Measurements from ENCODE around the gene COMMD10.

Gene COMMD10

DNA sequence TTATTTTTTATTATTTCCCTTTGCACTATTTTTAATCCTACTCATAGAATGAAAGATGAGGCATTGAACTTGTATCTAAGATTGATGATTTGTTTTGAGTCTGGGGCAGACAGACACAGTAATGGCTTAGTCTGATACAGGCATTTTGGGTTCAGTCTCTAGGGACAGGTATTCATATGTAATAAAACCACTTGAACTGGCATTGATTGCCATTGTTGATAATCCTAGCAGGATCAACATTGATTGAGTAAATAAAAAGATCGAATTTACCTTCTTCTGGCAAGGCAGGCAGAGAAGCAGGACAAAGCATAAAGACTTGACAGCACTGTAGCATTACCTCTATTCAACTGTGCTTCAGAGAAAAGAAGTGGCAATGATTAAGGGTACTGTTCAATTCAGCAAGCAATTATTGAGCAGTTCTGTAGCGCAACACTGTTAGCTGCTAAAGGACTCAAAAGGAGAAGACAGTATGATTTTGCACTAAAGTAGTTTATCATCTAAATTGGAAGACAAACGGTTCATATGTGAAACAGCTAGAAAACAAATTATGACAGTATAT is 144.4 kb downstream of the COMMD10 start:
- no peak for DNase-seq

DNA sequence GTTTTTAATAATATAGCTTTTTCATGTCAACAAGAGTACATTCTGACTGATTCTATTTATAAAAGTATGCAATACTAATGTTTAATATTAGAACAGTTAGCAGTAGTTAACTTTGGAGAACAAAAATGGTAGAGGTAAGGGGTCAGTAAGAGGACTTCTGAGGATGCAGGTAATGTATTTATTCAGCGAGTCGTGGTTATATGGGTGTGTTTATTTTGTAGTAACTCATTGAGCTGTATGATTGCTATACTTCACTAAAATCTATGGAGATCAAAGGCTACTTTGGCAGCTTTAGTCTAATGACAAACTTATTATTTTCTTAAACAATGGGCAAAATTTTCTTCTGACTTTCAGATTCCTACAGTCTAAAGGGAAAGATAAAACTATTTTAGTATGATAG is 146.5 kb downstream of the COMMD10 start:
- DNase-seq, result no peak

DNA sequence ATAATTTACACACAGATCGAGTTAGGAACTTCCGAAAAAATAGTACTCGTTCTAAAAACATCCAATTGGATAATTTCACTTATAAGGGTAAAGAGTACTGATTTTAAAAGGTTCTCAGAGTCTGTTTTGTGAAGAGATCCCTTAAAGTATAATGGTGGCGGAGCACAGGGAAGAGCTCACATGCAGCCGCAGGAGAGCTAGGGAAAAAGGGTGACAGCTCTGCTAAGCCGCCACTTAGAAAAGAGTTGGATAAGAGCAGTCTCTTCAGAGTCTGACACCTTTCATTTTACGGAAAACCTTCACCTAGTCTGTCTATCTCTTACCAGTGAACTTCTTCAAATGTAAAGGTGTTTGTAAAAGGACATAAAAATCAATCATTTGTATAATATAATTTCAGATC is 149.9 kb downstream of the COMMD10 start:
- no peak for DNase-seq

DNA sequence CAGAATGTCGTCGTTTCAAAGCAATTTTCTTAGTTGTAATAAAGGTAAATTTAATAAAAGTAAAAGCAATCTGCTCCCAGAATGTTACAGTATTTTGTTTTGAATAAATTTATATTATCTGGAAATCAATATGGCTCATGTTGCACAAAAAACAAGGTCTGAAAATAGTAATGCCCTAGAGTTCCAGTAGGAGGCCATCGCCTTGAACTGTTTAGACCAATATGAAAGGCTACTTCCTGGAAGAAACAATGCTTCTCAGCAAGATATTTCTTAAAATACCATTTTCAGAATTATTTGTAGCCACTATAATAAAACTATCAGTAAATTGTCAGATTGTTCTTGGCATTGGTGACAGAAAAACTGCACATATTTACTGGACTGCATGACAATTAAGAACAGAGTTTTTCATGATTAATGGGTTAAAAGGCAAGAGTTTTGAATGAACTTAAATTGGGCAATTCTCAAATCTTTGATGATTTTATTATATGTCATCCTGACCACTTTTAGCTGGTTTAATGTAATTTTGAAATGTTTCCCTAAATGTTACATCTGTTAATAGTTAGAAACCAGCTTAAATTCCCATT is 153.2 kb downstream of the COMMD10 start:
- DNase-seq, result no peak

DNA sequence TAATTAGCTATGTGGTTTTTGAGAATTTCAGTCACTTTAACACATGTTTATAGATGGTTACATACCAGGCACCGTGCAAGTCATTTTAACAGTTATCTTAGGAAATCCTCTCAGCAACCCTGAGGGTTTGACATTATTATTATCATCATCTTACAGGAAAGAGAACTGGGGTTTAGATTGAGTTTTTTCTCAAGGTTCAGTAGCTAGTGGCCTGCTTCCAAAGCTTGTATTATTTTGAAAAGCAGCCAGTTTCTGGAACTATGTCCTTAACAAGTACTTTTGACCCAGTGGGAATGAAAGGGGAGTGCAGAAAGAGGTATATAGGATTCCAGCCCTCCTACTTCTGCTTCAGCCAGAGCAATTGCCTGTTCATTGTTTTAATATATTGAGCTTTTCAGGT is 157.5 kb downstream of the COMMD10 start:
- DNase-seq, result no peak

DNA sequence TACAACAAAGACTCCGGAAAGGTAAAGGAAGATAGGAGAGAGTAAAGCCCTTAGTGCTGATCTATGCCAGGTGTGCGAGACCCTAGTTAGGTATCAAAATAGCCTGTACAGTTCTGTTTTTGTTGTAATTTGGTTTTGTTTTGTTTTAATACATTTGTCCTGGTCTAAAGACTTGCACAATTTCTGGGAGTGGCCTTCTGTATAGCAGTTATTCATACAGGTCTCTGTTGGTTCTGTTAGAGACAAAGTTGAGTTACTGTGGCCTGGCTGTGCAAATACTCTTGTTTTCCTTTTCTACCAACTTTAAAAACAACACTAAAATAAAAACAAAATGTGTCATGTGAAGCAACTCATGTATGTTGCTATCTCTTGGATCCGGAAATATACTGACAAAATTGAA is 163.6 kb downstream of the COMMD10 start:
- DNase-seq, result no peak

DNA sequence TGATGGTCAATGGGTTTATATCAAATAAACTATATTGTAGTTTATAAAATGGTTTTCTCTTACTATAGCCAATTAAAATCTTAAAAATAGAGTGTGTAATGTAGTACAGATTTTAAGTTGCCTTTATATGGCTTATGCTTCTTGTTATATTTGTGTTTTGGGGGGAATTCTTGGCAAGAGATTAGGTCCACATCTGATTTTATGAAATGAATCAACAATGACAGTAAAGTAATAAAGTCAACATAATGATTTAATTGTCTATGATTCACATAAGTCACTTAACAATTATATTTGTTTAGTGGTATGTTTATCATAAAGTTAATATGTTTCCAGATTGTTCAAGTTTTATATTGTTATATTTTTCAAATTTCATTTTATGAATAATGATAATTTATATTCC is 164.8 kb downstream of the COMMD10 start:
- DNase-seq, result no peak

DNA sequence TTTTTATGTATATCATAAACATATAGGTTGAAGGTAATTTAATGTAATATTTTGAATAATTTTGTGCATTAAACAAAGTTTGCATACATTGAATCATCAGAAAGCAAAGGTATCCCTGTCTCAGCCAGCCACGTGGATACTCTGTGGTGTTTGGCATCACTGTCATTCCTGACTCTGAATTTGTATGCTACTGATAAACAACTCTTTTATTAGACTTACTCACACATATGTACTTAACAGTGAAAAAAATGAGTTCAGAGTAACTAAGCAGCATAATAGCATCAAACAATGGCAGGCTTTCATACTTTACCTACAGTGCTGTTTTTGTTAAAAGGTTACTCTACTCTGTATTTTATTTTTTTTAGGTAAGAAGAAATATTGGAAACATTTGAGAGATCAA is 171.9 kb downstream of the COMMD10 start:
- no peak for DNase-seq

DNA sequence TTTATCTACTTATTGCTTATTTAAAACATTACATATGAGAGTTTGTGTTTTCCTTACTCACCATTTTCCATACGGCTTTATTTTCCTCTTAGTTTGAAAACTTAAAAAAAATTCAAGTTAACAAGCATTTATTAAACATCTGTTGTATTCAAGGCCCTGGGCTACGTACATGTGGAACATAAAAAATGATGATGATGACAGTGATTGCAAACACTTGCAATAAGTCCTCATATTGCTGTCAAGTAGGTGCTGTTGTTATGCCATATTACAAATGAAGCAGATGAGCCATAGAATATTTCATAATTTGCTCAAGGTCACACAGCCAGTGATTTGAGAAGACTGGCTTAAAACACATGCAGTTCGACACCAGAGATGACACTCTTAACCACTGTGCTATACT is 180.6 kb downstream of the COMMD10 start:
- DNase-seq, result no peak

DNA sequence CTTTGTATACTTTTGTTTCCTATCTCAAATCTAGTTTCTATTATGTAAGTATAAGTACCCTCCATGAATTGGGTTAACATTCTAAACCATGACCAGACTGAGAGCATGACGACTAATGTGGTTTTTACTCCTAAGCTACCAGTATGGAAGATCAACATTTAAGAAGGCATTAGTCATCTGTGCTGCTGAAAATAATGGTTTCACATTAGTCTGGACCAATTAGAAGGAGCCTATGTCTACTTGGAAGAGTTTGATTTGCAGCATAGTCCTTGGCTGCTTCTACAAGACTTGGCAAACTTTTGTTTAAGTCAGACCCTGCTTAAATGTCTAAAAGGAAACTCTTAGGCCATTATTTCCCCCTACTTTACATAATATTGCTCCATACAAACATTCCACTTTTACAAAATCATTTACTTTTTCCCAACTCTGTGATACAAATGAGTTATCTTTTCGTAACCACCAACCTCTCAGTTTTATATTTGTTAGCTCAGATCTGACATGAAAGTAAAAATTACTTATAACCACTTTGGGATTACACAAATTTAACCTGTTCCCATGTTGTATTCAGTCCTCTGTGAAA is 186.7 kb downstream of the COMMD10 start:
- no peak for DNase-seq

DNA sequence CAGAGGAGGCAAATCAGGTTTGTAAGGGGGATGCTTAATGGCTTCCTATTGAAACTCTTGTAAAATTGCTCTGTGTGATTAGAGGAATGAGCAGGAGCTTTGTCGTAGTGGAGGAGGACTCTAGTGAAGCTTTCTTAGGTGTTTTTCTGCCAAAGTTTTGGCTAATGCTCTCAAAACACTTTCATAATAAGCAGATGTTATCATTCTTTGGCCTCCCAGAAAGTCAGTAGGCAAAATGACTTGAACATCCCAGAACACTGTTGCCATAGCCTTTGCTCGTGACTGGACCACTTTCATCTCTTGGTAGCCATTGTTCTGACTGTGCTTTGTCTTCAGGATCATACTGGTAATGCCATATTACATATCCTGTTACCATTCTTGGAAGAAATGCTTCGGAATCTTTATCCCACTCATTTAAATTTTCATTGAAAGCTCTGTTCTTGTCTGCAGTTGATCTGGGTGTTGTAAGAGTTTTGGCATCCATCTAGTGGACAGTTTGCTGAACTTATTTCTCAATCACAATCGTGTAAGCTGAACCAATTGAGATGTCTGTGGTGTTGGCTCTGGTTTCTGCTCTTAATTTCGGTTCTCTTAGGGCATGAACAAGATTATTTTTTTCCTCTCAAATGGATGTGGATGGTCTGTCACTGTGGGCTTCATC is 187.6 kb downstream of the COMMD10 start:
- no peak for DNase-seq

DNA sequence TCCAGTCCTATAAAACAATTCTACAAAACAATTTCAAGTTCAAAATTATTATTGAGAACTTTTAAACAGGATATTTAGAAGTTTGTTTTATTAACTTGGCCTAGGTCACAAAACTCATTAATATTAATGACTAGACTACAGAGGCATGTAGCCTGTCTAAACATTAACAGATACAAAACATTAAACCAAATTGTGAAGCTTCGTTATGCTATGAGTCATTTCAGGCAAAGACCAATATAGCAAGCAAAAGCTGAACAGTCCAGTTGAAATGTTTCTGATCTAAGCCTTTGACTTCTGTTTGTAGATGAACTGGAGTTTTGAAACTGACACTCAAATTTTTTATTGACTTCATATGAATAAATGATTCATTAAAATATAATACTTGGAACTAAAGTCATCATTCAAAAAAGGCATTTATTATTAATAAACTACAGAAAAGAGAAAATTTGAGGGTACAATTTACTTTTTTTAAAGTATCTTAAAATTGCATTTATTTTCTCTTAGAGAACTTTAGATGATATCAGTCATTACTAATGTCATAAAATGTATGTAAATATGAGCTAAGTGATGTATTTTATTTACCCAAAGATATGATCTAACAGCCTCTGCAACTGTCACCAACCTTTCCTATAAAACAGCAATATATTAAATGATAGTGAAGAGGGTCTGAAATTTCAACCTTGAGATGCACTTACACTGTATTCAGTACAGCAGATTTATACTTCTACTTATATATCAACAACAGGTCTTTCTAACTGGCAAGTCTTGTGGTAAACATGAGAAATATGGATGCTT is 188.8 kb downstream of the COMMD10 start:
- no peak for DNase-seq

DNA sequence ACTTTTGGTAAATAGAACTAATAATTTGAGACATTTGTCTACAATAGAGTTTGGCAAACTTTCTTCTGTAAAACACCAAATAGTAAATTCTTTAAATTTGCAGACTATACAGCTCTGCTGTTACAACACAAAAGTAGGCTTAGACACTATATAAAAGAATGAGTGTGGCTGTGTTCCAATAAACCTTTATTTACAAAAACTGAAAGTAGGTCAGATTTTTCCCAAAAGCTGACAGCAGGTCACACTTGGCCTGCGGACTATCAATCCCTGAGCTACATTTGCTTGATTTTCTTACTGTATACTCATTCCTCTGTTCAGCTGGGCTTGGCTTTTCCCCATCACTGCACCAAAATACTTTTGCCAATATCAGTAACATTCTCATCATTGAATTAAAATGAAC is 189.4 kb downstream of the COMMD10 start:
- DNase-seq, result no peak

DNA sequence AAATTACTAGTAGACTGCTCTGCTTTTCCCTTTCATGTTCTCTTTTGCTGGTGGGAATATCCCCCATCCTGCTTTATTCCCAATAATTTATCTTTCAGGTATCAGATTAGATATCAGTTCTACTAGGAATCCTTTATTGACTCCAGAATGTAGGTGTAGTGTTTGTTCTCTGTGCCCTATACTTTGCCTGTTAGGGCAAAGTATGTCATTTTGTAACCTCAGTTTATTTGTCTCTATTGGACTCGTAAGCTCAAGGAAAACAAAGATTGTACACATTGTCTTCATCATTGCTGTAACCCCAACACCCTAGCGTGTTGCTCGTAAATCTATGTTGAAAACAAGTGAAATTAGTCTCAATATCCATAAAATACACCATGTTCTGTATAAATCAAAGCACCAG is 190.5 kb downstream of the COMMD10 start:
- no peak for DNase-seq

DNA sequence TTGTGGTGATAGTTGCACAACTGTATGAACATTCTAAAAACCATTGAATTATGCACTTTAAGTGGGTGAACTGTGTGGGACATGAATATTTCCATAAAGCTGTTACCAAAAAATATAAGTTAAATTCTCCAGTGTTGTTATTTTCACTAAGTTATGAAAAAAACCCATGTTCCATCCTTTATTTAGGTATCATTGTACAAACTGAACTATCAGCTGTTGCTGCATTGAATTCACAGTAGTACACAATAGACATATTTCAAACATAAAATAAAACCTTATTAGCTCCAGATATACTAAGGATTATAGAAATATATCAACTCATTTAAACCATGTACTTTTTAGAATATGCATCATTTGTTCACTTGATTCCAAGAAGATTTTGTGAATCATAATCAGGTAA is 192.1 kb downstream of the COMMD10 start:
- DNase-seq, result no peak

DNA sequence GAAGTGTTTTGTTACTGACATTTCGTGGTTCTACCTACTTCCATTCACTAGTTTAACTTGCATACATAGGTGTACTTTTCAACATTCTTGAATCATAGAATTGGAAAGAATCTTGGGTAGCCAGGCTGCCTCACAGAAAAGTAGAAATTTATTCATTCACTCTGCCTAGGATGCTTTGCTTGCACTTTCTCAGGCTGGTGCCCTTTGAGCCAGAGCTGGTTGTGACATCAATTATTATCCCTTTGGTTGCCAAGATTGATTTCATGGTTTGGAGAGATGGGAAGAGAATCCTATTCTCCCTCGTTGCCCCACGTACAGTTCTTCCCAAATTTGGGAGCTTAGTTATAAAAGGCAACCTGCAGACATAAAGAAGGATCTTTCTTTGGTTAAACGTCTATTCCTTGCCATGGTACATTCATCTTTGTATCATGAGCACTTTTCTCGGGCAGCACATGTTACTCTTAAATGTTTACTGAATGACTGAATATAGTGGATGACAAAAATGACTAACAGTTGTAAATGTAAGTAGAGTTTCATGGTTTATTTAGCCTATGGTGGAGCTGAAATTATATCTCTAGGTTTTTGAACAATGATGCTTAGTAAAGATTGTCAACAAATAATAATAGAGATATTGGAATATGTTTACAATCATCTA is 195.5 kb downstream of the COMMD10 start:
- no peak for DNase-seq

DNA sequence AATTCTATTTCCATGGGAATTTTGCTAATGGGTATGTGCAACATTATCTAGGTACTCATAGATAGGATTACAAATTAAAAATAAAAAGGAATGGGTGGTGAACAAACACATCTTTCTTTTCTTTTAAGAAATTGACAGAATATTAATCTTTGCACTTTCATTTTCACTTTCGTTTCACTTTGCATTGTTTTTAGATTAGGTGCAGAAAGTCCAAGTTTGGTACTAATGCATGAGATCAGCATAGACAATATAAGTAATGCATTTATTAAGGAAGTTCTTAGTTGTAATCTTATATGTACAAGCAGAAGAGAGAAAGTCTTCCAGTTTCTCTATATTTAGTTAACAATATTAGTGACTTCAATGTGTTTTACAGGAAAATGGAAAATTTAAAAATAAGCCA is 196.5 kb downstream of the COMMD10 start:
- no peak for DNase-seq

DNA sequence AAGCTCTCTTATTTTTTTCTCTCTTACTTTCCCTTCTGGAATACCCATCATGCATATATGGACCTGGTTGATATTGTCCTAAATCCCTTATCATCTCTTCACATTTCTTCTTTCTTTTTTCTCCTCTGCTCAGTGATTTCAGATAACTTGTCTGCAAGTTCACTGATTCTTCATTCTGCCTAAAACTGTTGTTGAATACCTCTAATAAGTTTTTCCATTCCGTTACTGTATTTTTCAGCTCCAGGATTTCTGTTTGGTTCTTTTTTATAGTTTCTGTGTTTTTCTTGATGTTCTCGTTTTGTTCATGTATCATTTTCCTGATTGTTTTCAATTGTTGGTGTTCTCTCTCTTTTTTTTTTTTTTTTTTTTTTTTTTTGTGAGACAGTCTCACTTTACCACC is 203.7 kb downstream of the COMMD10 start:
- DNase-seq, result no peak

DNA sequence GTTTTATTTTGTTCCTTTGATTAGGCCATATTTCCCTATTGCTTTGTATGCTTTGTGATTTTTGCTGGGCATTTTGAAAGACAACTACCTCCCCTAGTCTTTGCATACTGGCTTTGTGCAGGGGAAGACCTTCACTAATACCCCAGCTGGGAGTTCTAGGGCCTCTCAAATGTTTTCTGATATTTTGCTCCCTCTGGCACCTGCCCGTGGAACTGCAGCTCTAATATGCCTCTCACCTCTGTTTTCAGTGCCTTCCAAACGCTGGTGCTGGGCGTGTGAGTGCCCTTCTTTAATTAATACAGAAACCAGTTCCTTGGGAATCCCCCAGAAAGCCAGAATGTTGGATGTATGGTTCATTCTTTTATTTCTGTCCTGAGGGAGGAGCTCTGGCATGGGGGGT is 204.5 kb downstream of the COMMD10 start:
- DNase-seq, result no peak

DNA sequence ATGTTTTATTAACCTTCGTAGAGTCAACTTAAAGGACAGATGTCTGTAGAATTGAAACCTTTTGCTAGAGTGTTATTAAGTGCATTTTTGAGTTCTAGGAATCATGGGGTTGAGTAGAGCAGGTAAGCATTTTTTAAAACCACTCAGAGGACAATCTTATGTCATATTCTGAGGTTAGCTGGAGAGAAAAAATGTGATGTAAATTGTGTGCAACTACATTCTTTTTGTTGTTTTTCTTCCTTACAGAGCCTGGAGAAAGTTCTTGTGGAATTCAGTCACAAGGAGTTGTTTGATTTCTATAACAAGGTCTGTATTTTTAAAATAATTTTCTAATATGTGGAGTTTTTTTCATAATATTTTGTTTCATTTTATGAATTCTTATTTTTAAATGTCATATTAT is 206.4 kb downstream of the COMMD10 start:
- DNase-seq, result no peak

DNA sequence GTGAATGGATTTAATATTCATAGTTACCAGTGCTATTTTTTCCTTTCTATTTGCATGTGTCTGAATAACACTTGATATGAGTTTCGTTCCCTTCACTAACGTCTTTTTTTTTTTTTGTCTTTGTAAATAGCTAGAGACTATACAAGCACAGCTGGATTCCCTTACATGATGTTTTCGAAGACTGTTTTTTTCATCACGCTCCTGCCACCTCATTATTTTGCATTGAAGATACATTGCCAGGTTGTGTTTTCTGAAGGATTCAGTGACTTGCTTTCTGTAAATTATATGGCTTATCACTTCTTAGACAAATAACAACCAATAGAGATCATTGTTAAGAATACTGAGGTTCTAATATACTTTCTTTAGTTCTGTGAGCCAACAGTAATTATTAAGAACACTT is 207.5 kb downstream of the COMMD10 start:
- no peak for DNase-seq

DNA sequence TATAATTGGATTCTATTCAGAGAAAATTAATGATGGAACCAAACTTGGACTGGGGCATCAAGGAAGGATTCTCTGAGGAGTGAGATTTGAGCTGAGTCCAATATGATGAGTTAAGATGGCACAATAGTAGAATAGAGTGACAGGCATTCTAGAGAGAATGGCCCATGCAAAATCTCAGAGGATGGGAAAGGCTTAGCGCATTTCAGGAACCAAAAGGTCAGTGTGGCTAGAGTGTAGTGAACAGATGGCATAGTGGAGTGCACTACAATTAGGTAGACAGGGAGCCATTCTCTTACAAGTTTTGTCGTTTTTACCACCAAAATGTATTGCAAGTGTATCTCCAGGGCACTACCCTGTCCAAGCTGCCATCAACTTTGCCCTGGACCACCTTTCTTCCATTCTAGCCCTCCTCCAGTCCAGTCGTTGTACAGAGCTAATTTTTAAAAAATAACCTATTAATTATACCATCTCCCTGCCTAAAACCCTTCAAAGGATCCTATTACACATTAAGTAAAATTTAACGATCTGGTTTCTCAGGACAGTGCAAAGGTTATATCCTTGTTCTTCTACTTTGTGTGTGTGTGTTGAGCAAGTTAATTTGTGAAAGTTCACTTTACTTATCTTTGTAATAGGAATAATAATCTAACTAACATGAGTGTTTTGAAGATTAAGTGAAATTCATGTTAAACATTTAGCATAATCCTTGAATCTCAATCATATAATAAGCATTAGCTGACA is 211.7 kb downstream of the COMMD10 start:
- DNase-seq, result no peak

All from right hindlimb (tissue), 1 donor.